PC-3 (cell line): ENCODE measurements around the gene PPM1D. TPM values are rescaled to one million over a fixed set of nuclear protein-coding genes. Genes with fewer than 3 reads are reported as not detected.

Source experiments
- ATAC-seq: fragments of 200-7000 bp; cut with Tn5 transposase; 2 replicates; pipeline ENCODE4 v1.9.1; 2020; ENCODE audit warnings: mild to moderate bottlenecking, moderate library complexity
- BruUV-seq: library from RNA; stranded (reverse); fragments of 400-500 nt; replicated peaks from 2 replicates; lab custom pipeline; 2021; lab: Mats Ljungman, UMichigan
- CTCF ChIA-PET: fragments of 300-600 bp; sonication (Branson Sonifier 250); formaldehyde crosslinking; loops from one replicate; lab custom pipeline; 2022; ENCODE audit warnings: antibody characterized with exemption; lab: Charles Lee
- POLR2A ChIA-PET: fragments of 300-600 bp; sonication (Branson Sonifier 250); formaldehyde crosslinking; loops from one replicate; lab custom pipeline; 2022; ENCODE audit warnings: antibody characterized with exemption; ENCODE audit not compliant: unreplicated experiment; lab: Charles Lee
- DNase-seq: peaks from one replicate; pipeline ENCODE4 v3.0.0-alpha.2; 2015
- H2AFZ ChIP-seq: fragments of 300-600 bp; sonication (generic); 2 replicates; pipeline ENCODE4 v1.6.0; 2016; ENCODE audit warnings: antibody characterized with exemption, low read length
- H3F3A ChIP-seq: fragments of 300-600 bp; sonication (generic); one replicate; pipeline ENCODE4 v1.6.0; 2017; ENCODE audit warnings: antibody characterized with exemption, low read length, control low read depth, mild to moderate bottlenecking; ENCODE audit not compliant: unreplicated experiment
- H3K27ac ChIP-seq: fragments of 300-600 bp; sonication (generic); 2 replicates; pipeline ENCODE4 v1.5.1; 2016; ENCODE audit warnings: mild to moderate bottlenecking, low read length
- H3K27me3 ChIP-seq: fragments of 300-600 bp; sonication (generic); 2 replicates; pipeline ENCODE4 v1.6.1; 2016; ENCODE audit warnings: low read length, mixed read lengths
- H3K36me3 ChIP-seq: fragments of 300-600 bp; sonication (generic); 2 replicates; pipeline ENCODE4 v1.6.1; 2016; ENCODE audit warnings: low read depth, mixed run types, low read length, mixed read lengths
- H3K4me1 ChIP-seq: fragments of 300-600 bp; sonication (generic); 2 replicates; pipeline ENCODE4 v1.5.1; 2016; ENCODE audit warnings: low read length; ENCODE audit not compliant: insufficient read depth
- H3K4me2 ChIP-seq: fragments of 300-600 bp; sonication (generic); 2 replicates; pipeline ENCODE4 v1.6.0; 2016; ENCODE audit warnings: low read length
- H3K4me3 ChIP-seq: fragments of 300-600 bp; sonication (generic); 2 replicates; pipeline ENCODE4 v1.5.1; 2016; ENCODE audit warnings: mild to moderate bottlenecking, low read length, mixed read lengths
- H3K79me2 ChIP-seq: fragments of 300-600 bp; sonication (generic); 2 replicates; pipeline ENCODE4 v1.6.1; 2017; ENCODE audit warnings: low read length, mixed read lengths
- H3K9ac ChIP-seq: fragments of 300-600 bp; sonication (generic); 2 replicates; pipeline ENCODE4 v1.6.0; 2016; ENCODE audit warnings: mild to moderate bottlenecking, low read length
- H3K9me2 ChIP-seq: fragments of 300-600 bp; sonication (generic); replicated peaks from 2 replicates; pipeline ENCODE4 v1.6.1; 2016; ENCODE audit warnings: mixed run types, low read length, mixed read lengths
- H3K9me3 ChIP-seq: fragments of 300-600 bp; sonication (generic); 2 replicates; pipeline ENCODE4 v1.6.1; 2016; ENCODE audit warnings: low read length, mixed read lengths
- H4K20me1 ChIP-seq: fragments of 300-600 bp; sonication (generic); 2 replicates; pipeline ENCODE4 v1.6.1; 2016; ENCODE audit warnings: low read length, mixed read lengths
- EZH2 ChIP-seq: fragments of 300-600 bp; sonication (generic); IDR thresholded peaks from one replicate; pipeline ENCODE4 v1.6.1; 2017; ENCODE audit warnings: antibody characterized with exemption, mild to moderate bottlenecking, low read length; ENCODE audit not compliant: unreplicated experiment
- EZH2phosphoT487 ChIP-seq: fragments of 300-600 bp; sonication (generic); IDR thresholded peaks from 2 replicates; pipeline ENCODE4 v1.6.1; 2018; ENCODE audit warnings: mild to moderate bottlenecking, antibody characterized with exemption, low read length, borderline replicate concordance
- intact Hi-C: fragments of 100-400 bp; cut with micrococcal nuclease; formaldehyde crosslinking; loops from 2 replicates; pipeline ENCODE4 v1.9.0; 2023
- total RNA-seq: library from RNA; depleted of rRNA; stranded (reverse); fragments of >200 nt; gene quantifications from 2 replicates; pipeline ENCODE4 v1.2.3, GENCODE V29; 2014
- TF ChIP-seq, protein P1 (sequence below): fragments of 300-600 bp; sonication (generic); conservative IDR thresholded peaks from 2 replicates; pipeline ENCODE4 v1.5.1; 2017; ENCODE audit warnings: antibody characterized with exemption, low read depth, mild to moderate bottlenecking, low read length

Gene PPM1D
- total RNA-seq, 1 experiment from 2014 or later, result 8.2 TPM

DNA sequence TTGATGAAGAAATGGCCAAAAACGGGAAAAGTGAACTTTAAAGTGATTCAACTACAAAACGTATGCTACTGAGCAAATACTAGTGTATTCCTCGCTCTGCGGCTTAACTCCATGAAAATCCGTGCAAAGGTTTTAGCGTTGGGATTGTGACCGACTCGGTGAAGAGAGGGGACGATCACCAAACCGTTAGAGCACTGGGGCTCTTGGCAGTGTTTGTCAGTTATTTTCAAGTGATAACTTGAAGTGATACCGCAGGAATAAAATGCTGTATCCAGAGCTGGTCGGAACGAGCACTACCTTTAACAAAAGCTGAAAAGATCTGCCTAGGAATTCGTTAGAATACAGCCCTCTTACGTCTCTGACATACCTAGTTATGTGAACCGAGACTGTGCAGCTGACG, 773 bp upstream of the PPM1D start:
- peaks cover 8% of the 10 kb centered on the region for H3K4me1 ChIP-seq
- intact Hi-C loops, result loop anchor here (1.0 kb wide), 1 partner anchor 22 kb away; no protein-coding TSS in a partner anchor
- ChIA-PET CTCF (interaction anchor here (0.7 to 1.0 kb wide), 4 partner anchors 9 to 78 kb away, joined by 3 to 17 read pairs (median 6); partner anchors contain the start of gene BCAS3), POLR2A (interaction anchor here (0.5 to 1.0 kb wide), 5 partner anchors 22 to 813 kb away, joined by 3 to 4 read pairs (median 3); no protein-coding TSS in a partner anchor)
- no peak; the same call in 1 of the 2 replicates for ATAC-seq
- H3K4me2 ChIP-seq, result peak overlapping the region; percentile 92
- H3K9me3 ChIP-seq, result no peaks in the 10 kb centered on the region
- peak overlapping the region; percentile 81 for H3K4me3 ChIP-seq
- peak overlapping the region; percentile 96 for H2AFZ ChIP-seq
- peak overlapping the region; percentile 80 for H3K27ac ChIP-seq
- DNase-seq, result no peak
- H3K79me2 ChIP-seq, result peaks cover 41% of the 10 kb centered on the region
- no peaks in the 10 kb centered on the region for H3F3A ChIP-seq
- peaks cover 5% of the 10 kb centered on the region for H4K20me1 ChIP-seq
- no peaks in the 10 kb centered on the region for H3K9me2 ChIP-seq
- BruUV-seq, result TSS peak; percentile 78
- no peak for TF ChIP-seq EZH2phosphoT487
- no peaks in the 10 kb centered on the region for H3K36me3 ChIP-seq
- H3K27me3 ChIP-seq, result no peaks in the 10 kb centered on the region
- peak overlapping the region; percentile 85 for H3K9ac ChIP-seq

DNA sequence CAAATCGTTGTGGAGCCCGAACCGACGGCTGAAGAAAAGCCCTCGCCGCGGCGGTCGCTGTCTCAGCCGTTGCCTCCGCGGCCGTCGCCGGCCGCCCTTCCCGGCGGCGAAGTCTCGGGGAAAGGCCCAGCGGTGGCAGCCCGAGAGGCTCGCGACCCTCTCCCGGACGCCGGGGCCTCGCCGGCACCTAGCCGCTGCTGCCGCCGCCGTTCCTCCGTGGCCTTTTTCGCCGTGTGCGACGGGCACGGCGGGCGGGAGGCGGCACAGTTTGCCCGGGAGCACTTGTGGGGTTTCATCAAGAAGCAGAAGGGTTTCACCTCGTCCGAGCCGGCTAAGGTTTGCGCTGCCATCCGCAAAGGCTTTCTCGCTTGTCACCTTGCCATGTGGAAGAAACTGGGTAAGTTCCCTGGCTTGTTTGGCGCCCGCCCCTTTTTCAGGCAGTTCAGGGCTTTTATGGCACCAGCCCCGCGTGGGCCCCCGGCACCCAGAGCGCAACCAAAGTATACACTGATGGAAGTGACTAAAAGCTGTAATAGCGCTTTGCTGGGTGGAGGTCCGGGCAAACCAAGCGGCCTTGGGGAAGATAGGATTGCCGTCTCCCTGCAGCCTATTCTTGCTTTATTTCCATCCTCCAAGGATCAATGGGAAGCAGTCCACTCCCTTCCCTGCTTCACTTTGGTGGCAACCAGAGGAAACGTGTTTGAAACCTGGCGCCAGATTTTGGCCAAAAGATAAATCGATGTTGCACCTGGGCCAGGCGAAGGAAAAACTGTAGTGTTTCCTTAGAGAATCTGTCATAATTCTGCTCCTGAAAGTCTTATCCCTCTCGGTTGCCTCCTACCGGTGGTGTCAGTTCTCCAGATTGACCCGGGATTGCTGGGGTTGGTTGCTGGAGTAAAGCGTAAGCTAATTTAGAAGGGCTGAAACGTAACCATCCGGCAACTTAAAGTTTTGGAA, 775 bp downstream of the PPM1D start:
- POLR2A ChIA-PET, result interaction anchor here (0.5 to 1.0 kb wide), 3 partner anchors 24 to 371 kb away, joined by 3 to 5 read pairs (median 4); no protein-coding TSS in a partner anchor

More for the DNA sequence above, 775 bp downstream of the PPM1D start:
- Histone ChIP-seq H2AFZ (peak overlapping the region; percentile 79), H3K4me1 (peaks cover 8% of the 10 kb centered on the region), H3K79me2 (peaks cover 57% of the 10 kb centered on the region), H3K27me3 (no peaks in the 10 kb centered on the region), H3K4me2 (peak overlapping the region; percentile 92), H3K9ac (peak overlapping the region; percentile 85), H3F3A (no peaks in the 10 kb centered on the region), H3K36me3 (no peaks in the 10 kb centered on the region), H3K9me3 (no peaks in the 10 kb centered on the region), H4K20me1 (peaks cover 5% of the 10 kb centered on the region), H3K9me2 (no peaks in the 10 kb centered on the region), H3K27ac (peak overlapping the region; percentile 33; the same call in 1 of the 2 replicates), H3K4me3 (peak overlapping the region; percentile 81)
- DNase-seq (peak; percentile 93), ATAC-seq (peak; percentile 34)
- intact Hi-C loops, result loop anchor here (1.0 to 2.0 kb wide), 2 partner anchors 38 to 76 kb away; partner anchors contain the start of gene BCAS3
- TF ChIP-seq, protein P1, sequence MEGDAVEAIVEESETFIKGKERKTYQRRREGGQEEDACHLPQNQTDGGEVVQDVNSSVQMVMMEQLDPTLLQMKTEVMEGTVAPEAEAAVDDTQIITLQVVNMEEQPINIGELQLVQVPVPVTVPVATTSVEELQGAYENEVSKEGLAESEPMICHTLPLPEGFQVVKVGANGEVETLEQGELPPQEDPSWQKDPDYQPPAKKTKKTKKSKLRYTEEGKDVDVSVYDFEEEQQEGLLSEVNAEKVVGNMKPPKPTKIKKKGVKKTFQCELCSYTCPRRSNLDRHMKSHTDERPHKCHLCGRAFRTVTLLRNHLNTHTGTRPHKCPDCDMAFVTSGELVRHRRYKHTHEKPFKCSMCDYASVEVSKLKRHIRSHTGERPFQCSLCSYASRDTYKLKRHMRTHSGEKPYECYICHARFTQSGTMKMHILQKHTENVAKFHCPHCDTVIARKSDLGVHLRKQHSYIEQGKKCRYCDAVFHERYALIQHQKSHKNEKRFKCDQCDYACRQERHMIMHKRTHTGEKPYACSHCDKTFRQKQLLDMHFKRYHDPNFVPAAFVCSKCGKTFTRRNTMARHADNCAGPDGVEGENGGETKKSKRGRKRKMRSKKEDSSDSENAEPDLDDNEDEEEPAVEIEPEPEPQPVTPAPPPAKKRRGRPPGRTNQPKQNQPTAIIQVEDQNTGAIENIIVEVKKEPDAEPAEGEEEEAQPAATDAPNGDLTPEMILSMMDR, result peak; percentile 92
- TF ChIP-seq EZH2phosphoT487 (no peak), EZH2 (no peak)
- BruUV-seq, result TSS peak; percentile 41
- CTCF ChIA-PET, result interaction anchor here (0.6 to 1.0 kb wide), 5 partner anchors 23 to 46 kb away, joined by 3 to 8 read pairs (median 4); no protein-coding TSS in a partner anchor
